Astrocyte (in vitro differentiated cells and primary cell): ENCODE results near the gene GATA2. TPM values are rescaled to one million over a fixed set of nuclear protein-coding genes. Genes with fewer than 3 reads are reported as not detected.

Experiments used
- DNase-seq: peaks from one replicate; pipeline ENCODE4 v3.0.0-alpha.2; 2010; ENCODE audit warnings: low read depth
- FAIRE-seq: peaks from 2 replicates; lab custom pipeline; 2011; peaks lifted over from hg19 to GRCh38; lab: Jason Lieb, UNC
- H2AFZ ChIP-seq: 2 replicates; pipeline ENCODE4 v1.6.0; 2012; ENCODE audit warnings: low read depth, low read length, inconsistent platforms
- H3K27ac ChIP-seq: 2 replicates; pipeline ENCODE4 v1.5.1; 2011; ENCODE audit warnings: low read depth, low read length, inconsistent platforms
- H3K27me3 ChIP-seq: 2 replicates; pipeline ENCODE4 v1.6.0; 2011; ENCODE audit warnings: low read length, inconsistent platforms; ENCODE audit not compliant: insufficient read depth
- H3K36me3 ChIP-seq: 2 replicates; pipeline ENCODE4 v1.5.1; 2011; ENCODE audit warnings: low read length, inconsistent platforms; ENCODE audit not compliant: insufficient read depth
- H3K4me1 ChIP-seq: 2 replicates; pipeline ENCODE4 v1.5.1; 2011; ENCODE audit warnings: low read length, inconsistent platforms; ENCODE audit not compliant: insufficient read depth
- H3K4me2 ChIP-seq: 2 replicates; pipeline ENCODE4 v1.6.0; 2012; ENCODE audit warnings: low read length, inconsistent platforms
- H3K4me3 ChIP-seq: 2 replicates; pipeline ENCODE4 v1.5.1; 2011; ENCODE audit warnings: low read depth, mild to moderate bottlenecking, low read length, inconsistent platforms; ENCODE audit not compliant: insufficient read depth
- H3K79me2 ChIP-seq: 2 replicates; pipeline ENCODE4 v1.6.0; 2012; ENCODE audit warnings: mild to moderate bottlenecking, low read length, inconsistent platforms; ENCODE audit not compliant: insufficient read depth
- H3K9ac ChIP-seq: 2 replicates; pipeline ENCODE4 v1.6.0; 2012; ENCODE audit warnings: mild to moderate bottlenecking, low read length, inconsistent platforms
- H3K9me3 ChIP-seq: 2 replicates; pipeline ENCODE4 v1.5.1; 2012; ENCODE audit warnings: low read depth, mild to moderate bottlenecking, low read length, inconsistent platforms; ENCODE audit not compliant: insufficient read depth
- H4K20me1 ChIP-seq: 2 replicates; pipeline ENCODE4 v1.6.0; 2012; ENCODE audit warnings: low read length, inconsistent platforms; ENCODE audit not compliant: insufficient read depth
- H3K27ac Mint-ChIP-seq: one replicate; pipeline ENCODE4 v1.8.0; 2021; ENCODE audit warnings: mild to moderate bottlenecking, mixed read lengths; ENCODE audit not compliant: unreplicated experiment
- H3K27me3 Mint-ChIP-seq: one replicate; pipeline ENCODE4 v1.8.0; 2021; ENCODE audit warnings: low read depth, mixed read lengths; ENCODE audit not compliant: unreplicated experiment
- H3K36me3 Mint-ChIP-seq: one replicate; pipeline ENCODE4 v1.8.0; 2021; ENCODE audit warnings: low read depth, mixed read lengths; ENCODE audit not compliant: unreplicated experiment
- H3K4me1 Mint-ChIP-seq: one replicate; pipeline ENCODE4 v1.8.0; 2021; ENCODE audit warnings: low read depth, mixed read lengths; ENCODE audit not compliant: unreplicated experiment
- H3K4me3 Mint-ChIP-seq: one replicate; pipeline ENCODE4 v1.8.0; 2021; ENCODE audit warnings: mild to moderate bottlenecking, moderate library complexity, mixed read lengths; ENCODE audit not compliant: unreplicated experiment
- H3K9me3 Mint-ChIP-seq: one replicate; pipeline ENCODE4 v1.8.0; 2021; ENCODE audit warnings: mild to moderate bottlenecking, mixed read lengths; ENCODE audit not compliant: unreplicated experiment
- CTCF ChIP-seq: IDR thresholded peaks from 2 replicates; pipeline ENCODE4 v1.5.1; 2011; ENCODE audit warnings: low read depth, mild to moderate bottlenecking, inconsistent platforms, low read length, moderate library complexity; ENCODE audit not compliant: insufficient read depth
- EZH2 ChIP-seq: IDR thresholded peaks from 2 replicates; pipeline ENCODE4 v1.6.1; 2012; ENCODE audit warnings: mild to moderate bottlenecking, low read length, inconsistent platforms; ENCODE audit not compliant: insufficient read depth
- total RNA-seq: library from RNA; stranded (reverse); gene quantifications from 2 replicates; pipeline ENCODE4 v1.2.1, GENCODE V29; 2021

Gene GATA2
- total RNA-seq, 1 donor from 2014 or later: 1.7 TPM

GRCh38 chr3:128432301-128432970, 60.6 kb downstream of the GATA2 start:
- Histone ChIP-seq H3K9ac (no peak overlapping the region), H3K9me3 (no peaks in the 10 kb centered on the region), H3K4me3 (no peak overlapping the region), H3K27me3 (peaks cover 53% of the 10 kb centered on the region), H4K20me1 (no peaks in the 10 kb centered on the region), H3K4me1 (no peaks in the 10 kb centered on the region), H3K79me2 (no peaks in the 10 kb centered on the region), H3K27ac (no peak overlapping the region), H3K36me3 (no peaks in the 10 kb centered on the region), H2AFZ (no peak overlapping the region), H3K4me2 (peak overlapping the region; percentile 35)
- Mint-ChIP-seq H3K4me3 (peak overlapping the region; percentile 52), H3K27me3 (peaks cover 84% of the 10 kb centered on the region), H3K9me3 (peaks cover 5% of the 10 kb centered on the region), H3K27ac (no peak overlapping the region), H3K36me3 (no peaks in the 10 kb centered on the region), H3K4me1 (peaks cover 2% of the 10 kb centered on the region)
- peak; percentile 88 for TF ChIP-seq EZH2
- no peak for TF ChIP-seq CTCF
- FAIRE-seq (no peak), DNase-seq (no peak)

- DNase-seq: no peak
- no peaks in the 10 kb centered on the region for H3K9me3 ChIP-seq
- H3K4me3 ChIP-seq: no peak overlapping the region
- H3K4me1 ChIP-seq: no peaks in the 10 kb centered on the region
- no peak overlapping the region for H2AFZ ChIP-seq
- no peak overlapping the region for H3K9ac ChIP-seq
- H3K9me3 Mint-ChIP-seq: peaks cover 5% of the 10 kb centered on the region
- no peaks in the 10 kb centered on the region for H4K20me1 ChIP-seq
- H3K4me1 Mint-ChIP-seq: peaks cover 2% of the 10 kb centered on the region
- H3K79me2 ChIP-seq: no peaks in the 10 kb centered on the region
- FAIRE-seq: no peak
- no peaks in the 10 kb centered on the region for H3K36me3 ChIP-seq
- no peak overlapping the region for H3K27ac Mint-ChIP-seq
- no peak overlapping the region for H3K27ac ChIP-seq
- H3K4me3 Mint-ChIP-seq: peak overlapping the region; percentile 52
- peaks cover 84% of the 10 kb centered on the region for H3K27me3 Mint-ChIP-seq
- peaks cover 58% of the 10 kb centered on the region for H3K27me3 ChIP-seq
- H3K4me2 ChIP-seq: no peak overlapping the region
- no peak for TF ChIP-seq EZH2
- TF ChIP-seq CTCF: no peak
- H3K36me3 Mint-ChIP-seq: no peaks in the 10 kb centered on the region
Observed at GRCh38 chr3:128431803-128432300, 61.1 kb downstream of the GATA2 start.

GRCh38 chr3:128430731-128431130, 62.3 kb downstream of the GATA2 start:
- Histone ChIP-seq H3K9me3 (no peaks in the 10 kb centered on the region), H3K79me2 (no peaks in the 10 kb centered on the region), H3K36me3 (no peaks in the 10 kb centered on the region), H3K9ac (no peak overlapping the region), H3K4me3 (no peak overlapping the region), H3K4me1 (no peaks in the 10 kb centered on the region), H4K20me1 (no peaks in the 10 kb centered on the region), H3K4me2 (no peak overlapping the region), H3K27me3 (peaks cover 56% of the 10 kb centered on the region), H3K27ac (no peak overlapping the region), H2AFZ (no peak overlapping the region)
- no peaks in the 10 kb centered on the region for H3K36me3 Mint-ChIP-seq
- DNase-seq (no peak), FAIRE-seq (no peak)
- H3K27me3 Mint-ChIP-seq: peaks cover 73% of the 10 kb centered on the region
- no peaks in the 10 kb centered on the region for H3K4me1 Mint-ChIP-seq
- H3K9me3 Mint-ChIP-seq: no peaks in the 10 kb centered on the region
- no peak overlapping the region for H3K4me3 Mint-ChIP-seq
- no peak overlapping the region for H3K27ac Mint-ChIP-seq
- TF ChIP-seq CTCF (no peak), EZH2 (peak; percentile 52)
